B cell (primary cell): ENCODE results near the gene WDR75. TPM values are rescaled to one million over a fixed set of nuclear protein-coding genes. Genes with fewer than 3 reads are reported as not detected.

Experiments used
- ATAC-seq: fragments of 200-7000 bp; cut with Tn5 transposase; one replicate; pipeline ENCODE4 v1.10.0; 2021; ENCODE audit warnings: low read depth, mild to moderate bottlenecking, moderate number of reproducible peaks, moderate library complexity
- CTCF ChIA-PET: fragments of 350-600 bp; sonication (Branson Sonifier 250); formaldehyde crosslinking; loops from one replicate; lab custom pipeline; 2021; ENCODE audit warnings: antibody characterized with exemption, inconsistent platforms; lab: Charles Lee
- POLR2A ChIA-PET: fragments of 350-600 bp; sonication (Branson Sonifier 250); formaldehyde crosslinking; loops from one replicate; lab custom pipeline; 2021; ENCODE audit warnings: antibody characterized with exemption; lab: Charles Lee
- DNase-seq: peaks from one replicate; pipeline ENCODE4 v3.0.0; 2013
- H2AFZ ChIP-seq: 2 replicates; pipeline ENCODE4 v1.6.1; 2012; ENCODE audit warnings: mild to moderate bottlenecking, low read depth, low read length; ENCODE audit not compliant: insufficient read depth, poor library complexity, severe bottlenecking
- H3K27ac ChIP-seq, 2 donors: 1 replicate in 1 of 2; 2 replicates in 1 of 2; pipeline ENCODE4 v1.5.1; 2012 to 2013; ENCODE audit warnings: low read length in 2 of 2, mild to moderate bottlenecking in 2 of 2, moderate library complexity in 1 of 2
- H3K27me3 ChIP-seq, 4 experiments: fragments of 200-600 bp in 1 of 4; sonication (generic) in 1 of 4; replicated peaks in 1 of 4; 1 replicate in 2 of 4; 2 replicates in 2 of 4; pipeline versions ENCODE4 v1.6.1 to v1.7.0; 2013 to 2016; ENCODE audit warnings: low read length in 3 of 4, mild to moderate bottlenecking in 2 of 4, mixed read lengths in 1 of 4, moderate library complexity in 1 of 4; ENCODE audit not compliant: insufficient read depth in 4 of 4, control insufficient read depth in 3 of 4; ENCODE audit errors: control extremely low read depth in 1 of 4
- H3K36me3 ChIP-seq, 2 experiments: replicated peaks in 1 of 2; 1 replicate in 1 of 2; 2 replicates in 1 of 2; pipeline versions ENCODE4 v1.6.1 to v1.7.1; 2013; ENCODE audit warnings: low read length in 1 of 2; ENCODE audit not compliant: insufficient read depth in 2 of 2, control insufficient read depth in 1 of 2; ENCODE audit errors: control extremely low read depth in 1 of 2, extremely low read depth in 1 of 2
- H3K4me1 ChIP-seq, 2 donors: fragments of 200-600 bp in 1 of 2; sonication (generic) in 1 of 2; 1 replicate in 1 of 2; 2 replicates in 1 of 2; pipeline versions ENCODE4 v1.5.1 to v1.6.1; 2013 to 2017; ENCODE audit warnings: low read length in 2 of 2; ENCODE audit not compliant: control insufficient read depth in 2 of 2, insufficient read depth in 2 of 2
- H3K4me2 ChIP-seq: replicated peaks from 2 replicates; pipeline ENCODE3; 2012; ENCODE audit warnings: mild to moderate bottlenecking, low read depth, low read length; ENCODE audit not compliant: poor library complexity, severe bottlenecking
- H3K4me3 ChIP-seq, 5 experiments: fragments of 200-600 bp in 1 of 5; sonication (generic) in 1 of 5; 1 replicate in 3 of 5; 2 replicates in 2 of 5; pipeline versions ENCODE4 v1.5.1 to v1.7.0; 2011 to 2016; ENCODE audit warnings: low read length in 4 of 5, mild to moderate bottlenecking in 4 of 5, low read depth in 2 of 5, control low read depth in 1 of 5, moderate library complexity in 1 of 5; ENCODE audit not compliant: insufficient read depth in 1 of 5; ENCODE audit errors: control extremely low read depth in 1 of 5, extremely low read depth in 1 of 5
- H3K79me2 ChIP-seq: fragments of 200-600 bp; sonication (generic); one replicate; pipeline ENCODE4 v1.6.0; 2016; ENCODE audit warnings: low read length; ENCODE audit not compliant: control insufficient read depth, insufficient read depth
- H3K9ac ChIP-seq: fragments of 200-600 bp; sonication (generic); 2 replicates; pipeline ENCODE4 v1.6.1; 2017; ENCODE audit warnings: mild to moderate bottlenecking, low read length, moderate library complexity
- H3K9me3 ChIP-seq, 3 donors: one replicate each; pipeline versions ENCODE4 v1.6.1 to v1.7.1; 2013; ENCODE audit warnings: low read length in 2 of 3; ENCODE audit not compliant: control insufficient read depth in 2 of 3, insufficient read depth in 1 of 3; ENCODE audit errors: control extremely low read depth in 1 of 3
- H4K20me1 ChIP-seq: 2 replicates; pipeline ENCODE4 v1.6.0; 2012; ENCODE audit warnings: mild to moderate bottlenecking, low read length; ENCODE audit not compliant: insufficient read depth, control insufficient read depth, poor library complexity, severe bottlenecking
- H3K27ac Mint-ChIP-seq: one replicate; pipeline ENCODE4 v1.8.0; 2021; ENCODE audit warnings: mixed read lengths
- H3K27me3 Mint-ChIP-seq: one replicate; pipeline ENCODE4 v1.8.0; 2021; ENCODE audit warnings: mixed read lengths
- H3K4me1 Mint-ChIP-seq: one replicate; pipeline ENCODE4 v1.8.0; 2021; ENCODE audit warnings: mixed read lengths
- H3K4me3 Mint-ChIP-seq: one replicate; pipeline ENCODE4 v1.8.0; 2021; ENCODE audit warnings: mixed read lengths
- H3K9me3 Mint-ChIP-seq: one replicate; pipeline ENCODE4 v1.8.0; 2022; ENCODE audit warnings: mixed read lengths; ENCODE audit not compliant: insufficient read depth
- CTCF ChIP-seq: fragments of 200-600 bp; IDR thresholded peaks from one replicate; pipeline ENCODE4 v1.8.0; 2022; ENCODE audit warnings: antibody characterized with exemption, mild to moderate bottlenecking
- EZH2 ChIP-seq: IDR thresholded peaks from 2 replicates; pipeline ENCODE4 v1.6.1; 2012; ENCODE audit warnings: borderline replicate concordance, low read depth, mild to moderate bottlenecking, moderate library complexity, low read length; ENCODE audit not compliant: insufficient read depth, poor library complexity, severe bottlenecking
- WGBS: methylation state at CpG from one replicate; pipeline ENCODE4 v1.1.5; 2013; ENCODE audit warnings: missing lambda C conversion rate; ENCODE audit not compliant: insufficient coverage; 5-methylcytosine and 5-hydroxymethylcytosine counted together
- intact Hi-C: fragments of 100-400 bp; cut with micrococcal nuclease; formaldehyde crosslinking; loops from one replicate; pipeline ENCODE4 v1.10.0; 2022
- polyA plus RNA-seq: library from polyadenylated mRNA; depleted of rRNA; stranded (reverse); fragments of >200 nt; gene quantifications from 2 replicates; pipeline ENCODE4 v1.2.3, GENCODE V29; 2012
- total RNA-seq, 2 donors: library from RNA; stranded (reverse); fragments of 120-200 nt in 1 of 2; gene quantifications; 1 replicate in 1 of 2; 2 replicates in 1 of 2; pipeline versions ENCODE4 v1.2.3 to v1.2.4, GENCODE V29; 2013 to 2022

The WDR75 gene
- total and polyA plus RNA-seq, 2 donors (not counting 1 experiment from before 2014, with no cell fraction given), result 17.6 to 51.2 TPM

- peaks cover 5 to 9% of the 10 kb centered on the region in 2 experiments for H3K36me3 ChIP-seq
- ATAC-seq (no peak), DNase-seq (no peak)
- peak overlapping the region; percentile 78 to 97 (median 91) for H3K4me3 ChIP-seq
- H3K9ac ChIP-seq, result peak overlapping the region; percentile 96
- H3K4me3 Mint-ChIP-seq, result peak overlapping the region; percentile 100
- peak overlapping the region; percentile 79 for H3K4me2 ChIP-seq
- H3K4me1 ChIP-seq, result peaks cover 14 to 23% of the 10 kb centered on the region in 2 donors
- H2AFZ ChIP-seq, result peak overlapping the region; percentile 91
- peak overlapping the region; percentile 99 for H3K27ac Mint-ChIP-seq
- H3K9me3 ChIP-seq, result peaks cover 0 to under 1% (median 0%) of the 10 kb centered on the region in 3 donors
- ChIA-PET POLR2A (no interaction called here), CTCF (interaction anchor here (0.7 to 0.9 kb wide), 2 partner anchors 30 to 321 kb away, joined by 3 read pairs; partner anchors contain the start of gene OSGEPL1)
- no peaks in the 10 kb centered on the region for H3K27me3 ChIP-seq
- 0% methylated on average over 6 of the region's 12 CpGs for WGBS
- peaks cover 18% of the 10 kb centered on the region for H4K20me1 ChIP-seq
- peak overlapping the region; percentile 93 to 97 for H3K27ac ChIP-seq
- no peaks in the 10 kb centered on the region for H3K27me3 Mint-ChIP-seq
- TF ChIP-seq EZH2 (no peak), CTCF (no peak)
- peaks cover 30% of the 10 kb centered on the region for H3K4me1 Mint-ChIP-seq
- H3K9me3 Mint-ChIP-seq, result no peaks in the 10 kb centered on the region
- H3K79me2 ChIP-seq, result peaks cover 54% of the 10 kb centered on the region
- intact Hi-C loops, result loop anchor here (1.0 to 10.0 kb wide), 8 partner anchors 220 to 1709 kb away; partner anchors contain the start of genes ANKAR, ASNSD1, MFSD6 and NEMP2
Observed at GRCh38 chr2:189441709-189442074, 418 bp downstream of the WDR75 start.

GRCh38 chr2:189442468-189442867 is 1.2 kb downstream of the WDR75 start:
- no peak overlapping the region for H3K9ac ChIP-seq
- DNase-seq (no peak), ATAC-seq (no peak)
- peak overlapping the region in 1 of 5 experiments; percentile 78 for H3K4me3 ChIP-seq
- no peaks in the 10 kb centered on the region for H3K27me3 ChIP-seq
- no peak for TF ChIP-seq EZH2
- no peak for TF ChIP-seq CTCF
- peaks cover 29% of the 10 kb centered on the region for H3K4me1 Mint-ChIP-seq
- H3K27ac ChIP-seq, result no peak overlapping the region
- intact Hi-C loops, result loop anchor here (5.0 to 10.0 kb wide), 3 partner anchors 965 to 1582 kb away; partner anchors contain the start of genes MFSD6 and NEMP2
- ChIA-PET POLR2A (no interaction called here), CTCF (interaction anchor here (0.7 kb wide), 1 partner anchor 31 kb away, joined by 3 read pairs; no protein-coding TSS in a partner anchor)
- H3K4me1 ChIP-seq, result peaks cover 14 to 23% of the 10 kb centered on the region in 2 donors
- H3K27ac Mint-ChIP-seq, result no peak overlapping the region
- no peaks in the 10 kb centered on the region for H3K9me3 ChIP-seq
- H3K4me2 ChIP-seq, result peak overlapping the region; percentile 79
- H3K36me3 ChIP-seq, result peaks cover 5 to 9% of the 10 kb centered on the region in 2 experiments
- peak overlapping the region; percentile 100 for H3K4me3 Mint-ChIP-seq
- peaks cover 26% of the 10 kb centered on the region for H4K20me1 ChIP-seq
- H3K27me3 Mint-ChIP-seq, result no peaks in the 10 kb centered on the region
- 100% methylated on average over 2 of the region's 10 CpGs for WGBS
- no peaks in the 10 kb centered on the region for H3K9me3 Mint-ChIP-seq
- no peak overlapping the region for H2AFZ ChIP-seq
- H3K79me2 ChIP-seq, result peaks cover 62% of the 10 kb centered on the region
